Smooth muscle cell (in vitro differentiated cells): ENCODE results near the gene PAPPA2. TPM values are rescaled to one million over a fixed set of nuclear protein-coding genes. Genes with fewer than 3 reads are reported as not detected.

Source experiments
- DNase-seq: peaks from one replicate; lab custom pipeline; 2025; ENCODE audit not compliant: unreplicated experiment; lab: John Stamatoyannopoulos, UW
- H2AFZ ChIP-seq: fragments of 200-600 bp; sonication (generic); 2 replicates; pipeline ENCODE4 v1.6.0; 2016; ENCODE audit warnings: antibody characterized with exemption, low read depth, mild to moderate bottlenecking
- H3F3A ChIP-seq: fragments of 200-600 bp; sonication (generic); 2 replicates; pipeline ENCODE4 v1.6.0; 2017; ENCODE audit warnings: antibody characterized with exemption, low read depth
- H3K27ac ChIP-seq: fragments of 200-600 bp; sonication (generic); 2 replicates; pipeline ENCODE4 v1.5.1; 2016; ENCODE audit warnings: low read depth, mild to moderate bottlenecking
- H3K27me3 ChIP-seq: fragments of 200-600 bp; sonication (generic); 2 replicates; pipeline ENCODE4 v1.6.1; 2016; ENCODE audit warnings: low read depth, mild to moderate bottlenecking
- H3K36me3 ChIP-seq: fragments of 200-600 bp; sonication (generic); 2 replicates; pipeline ENCODE4 v1.5.1; 2016; ENCODE audit warnings: low read depth
- H3K4me1 ChIP-seq: fragments of 200-600 bp; sonication (generic); 2 replicates; pipeline ENCODE4 v1.5.1; 2016; ENCODE audit warnings: low read depth
- H3K4me2 ChIP-seq: fragments of 200-600 bp; sonication (generic); 2 replicates; pipeline ENCODE4 v1.6.0; 2016; ENCODE audit warnings: mild to moderate bottlenecking
- H3K4me3 ChIP-seq: fragments of 200-600 bp; sonication (generic); 2 replicates; pipeline ENCODE4 v1.5.1; 2016; ENCODE audit warnings: mild to moderate bottlenecking
- H3K79me2 ChIP-seq: fragments of 200-600 bp; sonication (generic); 2 replicates; pipeline ENCODE4 v1.6.0; 2016; ENCODE audit warnings: low read depth, mild to moderate bottlenecking
- H3K9ac ChIP-seq: fragments of 200-600 bp; sonication (generic); 2 replicates; pipeline ENCODE4 v1.6.0; 2016; ENCODE audit warnings: low read depth
- H3K9me3 ChIP-seq: fragments of 200-600 bp; sonication (generic); replicated peaks from 2 replicates; pipeline ENCODE4 v1.5.1; 2016; ENCODE audit warnings: low read depth
- H4K20me1 ChIP-seq: fragments of 200-600 bp; sonication (generic); 2 replicates; pipeline ENCODE4 v1.6.0; 2016; ENCODE audit warnings: low read depth
- WGBS: methylation state at CpG from one replicate; pipeline ENCODE4 v1.1.7; 2016; ENCODE audit warnings: low lambda C conversion rate; 5-methylcytosine and 5-hydroxymethylcytosine counted together
- polyA plus RNA-seq: library from polyadenylated mRNA; unstranded; fragments of >200 nt; fragmentation: Nextera tagmentation; extraction: Ambion mirVana; gene quantifications from 2 replicates; pipeline ENCODE4 v1.2.1, GENCODE V29; 2016
- total RNA-seq: library from RNA; depleted of rRNA; stranded (reverse); fragments of >200 nt; gene quantifications from 2 replicates; pipeline ENCODE4 v1.2.3, GENCODE V29; 2014
- TF ChIP-seq, protein P1 (sequence below): fragments of 200-600 bp; sonication (generic); IDR thresholded peaks from 2 replicates; pipeline ENCODE4 v1.5.1; 2017; ENCODE audit warnings: borderline replicate concordance, mild to moderate bottlenecking, antibody characterized with exemption; ENCODE audit not compliant: insufficient read depth, poor library complexity, severe bottlenecking

PAPPA2 gene
- total and polyA plus RNA-seq, 2 experiments from 2014 or later = 0.03 to 0.27 TPM

DNA sequence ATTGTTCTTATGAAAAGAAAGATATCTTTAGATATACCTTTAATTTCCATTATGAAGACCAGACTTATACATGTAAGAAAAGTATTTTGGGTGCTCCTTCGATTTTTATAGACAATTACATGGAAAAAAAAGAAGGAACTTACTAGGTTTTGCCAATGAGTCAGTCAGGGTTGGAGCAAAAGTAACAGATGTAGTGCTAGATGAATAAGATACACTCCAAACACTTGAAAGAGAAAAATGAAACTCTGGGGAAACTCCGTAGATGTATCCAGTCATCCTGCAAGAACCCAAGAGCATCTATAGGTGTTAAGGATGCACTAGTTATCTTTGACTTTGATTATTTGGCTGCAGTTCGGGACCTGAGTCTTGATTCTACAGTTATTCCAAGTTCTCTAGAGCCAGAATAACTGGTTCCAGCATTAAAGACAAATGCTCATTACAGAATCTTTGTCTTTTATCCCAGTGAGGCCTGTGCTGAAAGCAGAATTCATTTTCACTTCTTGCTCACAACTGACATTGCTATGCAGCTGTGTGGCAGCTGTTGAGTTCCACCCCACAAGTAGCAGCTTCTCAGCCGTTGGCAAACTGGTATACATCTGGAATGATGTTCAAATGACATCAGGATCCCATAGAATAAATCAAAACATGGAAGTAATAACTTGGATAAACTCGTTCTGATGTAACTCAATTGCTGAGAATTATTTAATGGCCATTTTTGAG is 375.5 kb downstream of the PAPPA2 start:
- no peak overlapping the region for H3K9ac ChIP-seq
- no peak overlapping the region for H3K4me2 ChIP-seq
- 89% methylated on average over 5 of the region's 5 CpGs for WGBS
- H2AFZ ChIP-seq = no peak overlapping the region
- H3K4me3 ChIP-seq = no peak overlapping the region
- H3K9me3 ChIP-seq = no peaks in the 10 kb centered on the region
- no peak overlapping the region for H3K27ac ChIP-seq
- DNase-seq = no peak
- no peaks in the 10 kb centered on the region for H3F3A ChIP-seq
- peaks cover 16% of the 10 kb centered on the region for H3K27me3 ChIP-seq
- H3K36me3 ChIP-seq = no peaks in the 10 kb centered on the region
- TF ChIP-seq, protein P1, sequence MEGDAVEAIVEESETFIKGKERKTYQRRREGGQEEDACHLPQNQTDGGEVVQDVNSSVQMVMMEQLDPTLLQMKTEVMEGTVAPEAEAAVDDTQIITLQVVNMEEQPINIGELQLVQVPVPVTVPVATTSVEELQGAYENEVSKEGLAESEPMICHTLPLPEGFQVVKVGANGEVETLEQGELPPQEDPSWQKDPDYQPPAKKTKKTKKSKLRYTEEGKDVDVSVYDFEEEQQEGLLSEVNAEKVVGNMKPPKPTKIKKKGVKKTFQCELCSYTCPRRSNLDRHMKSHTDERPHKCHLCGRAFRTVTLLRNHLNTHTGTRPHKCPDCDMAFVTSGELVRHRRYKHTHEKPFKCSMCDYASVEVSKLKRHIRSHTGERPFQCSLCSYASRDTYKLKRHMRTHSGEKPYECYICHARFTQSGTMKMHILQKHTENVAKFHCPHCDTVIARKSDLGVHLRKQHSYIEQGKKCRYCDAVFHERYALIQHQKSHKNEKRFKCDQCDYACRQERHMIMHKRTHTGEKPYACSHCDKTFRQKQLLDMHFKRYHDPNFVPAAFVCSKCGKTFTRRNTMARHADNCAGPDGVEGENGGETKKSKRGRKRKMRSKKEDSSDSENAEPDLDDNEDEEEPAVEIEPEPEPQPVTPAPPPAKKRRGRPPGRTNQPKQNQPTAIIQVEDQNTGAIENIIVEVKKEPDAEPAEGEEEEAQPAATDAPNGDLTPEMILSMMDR = no peak
- H4K20me1 ChIP-seq = no peaks in the 10 kb centered on the region
- no peaks in the 10 kb centered on the region for H3K4me1 ChIP-seq
- H3K79me2 ChIP-seq = no peaks in the 10 kb centered on the region

DNA sequence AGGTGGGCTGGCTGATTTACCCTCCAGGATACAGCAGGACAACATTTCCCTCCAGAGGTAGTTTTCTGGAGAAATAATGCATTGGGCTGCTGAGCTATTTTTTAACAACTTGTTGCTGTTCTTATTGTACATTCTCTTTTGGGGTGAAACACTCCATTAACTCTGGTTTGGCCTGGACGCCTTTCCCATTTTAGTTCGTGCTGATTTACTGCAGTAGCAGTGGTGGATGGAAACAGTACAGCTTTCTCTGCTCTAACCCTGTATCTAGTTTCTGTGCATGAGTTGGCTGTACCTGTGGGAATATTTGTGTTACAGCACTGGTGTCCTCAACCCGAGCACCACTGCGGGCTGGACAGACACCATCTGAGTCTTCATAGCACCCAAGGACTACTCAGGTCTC is 376.2 kb downstream of the PAPPA2 start:
- H3K4me2 ChIP-seq = no peak overlapping the region
- no peak overlapping the region for H3K27ac ChIP-seq
- no peak overlapping the region for H3K4me3 ChIP-seq
- no peaks in the 10 kb centered on the region for H3K9me3 ChIP-seq
- peaks cover 16% of the 10 kb centered on the region for H3K27me3 ChIP-seq
- WGBS = 94% methylated on average over 4 of the region's 4 CpGs
- no peaks in the 10 kb centered on the region for H3K79me2 ChIP-seq
- no peaks in the 10 kb centered on the region for H4K20me1 ChIP-seq
- H3K36me3 ChIP-seq = no peaks in the 10 kb centered on the region
- no peak overlapping the region for H2AFZ ChIP-seq
- no peaks in the 10 kb centered on the region for H3K4me1 ChIP-seq
- TF ChIP-seq, protein P1 = no peak
- DNase-seq = no peak
- H3K9ac ChIP-seq = no peak overlapping the region
- H3F3A ChIP-seq = no peaks in the 10 kb centered on the region

DNA sequence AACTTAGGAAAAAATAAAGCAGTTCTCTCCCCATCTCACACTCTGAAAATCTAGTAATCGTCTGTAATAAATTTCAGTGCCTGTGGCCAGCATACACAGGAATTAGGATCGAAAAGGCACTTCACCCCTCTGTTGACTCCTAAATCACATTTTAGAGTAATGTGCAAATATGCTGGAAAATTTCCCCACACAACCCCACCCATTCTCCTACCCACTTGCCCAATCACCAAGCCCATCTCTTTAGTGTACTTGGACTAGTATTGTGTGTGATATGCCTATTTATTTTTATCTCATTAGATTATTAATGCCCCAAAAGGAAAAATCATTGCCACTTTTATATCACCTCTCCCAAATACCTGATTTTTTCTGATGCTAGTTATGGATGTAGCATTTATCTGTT is 378.3 kb downstream of the PAPPA2 start:
- no peaks in the 10 kb centered on the region for H3K4me1 ChIP-seq
- H3K9me3 ChIP-seq = no peaks in the 10 kb centered on the region
- H3K79me2 ChIP-seq = no peaks in the 10 kb centered on the region
- no peak overlapping the region for H3K9ac ChIP-seq
- no peak overlapping the region for H3K4me3 ChIP-seq
- no peak overlapping the region for H2AFZ ChIP-seq
- peaks cover 21% of the 10 kb centered on the region for H3K27me3 ChIP-seq
- no peak for DNase-seq
- no peaks in the 10 kb centered on the region for H3K36me3 ChIP-seq
- TF ChIP-seq, protein P1 = no peak
- no peaks in the 10 kb centered on the region for H3F3A ChIP-seq
- no peak overlapping the region for H3K4me2 ChIP-seq
- 91% methylated on average over 2 of the region's 2 CpGs for WGBS
- no peak overlapping the region for H3K27ac ChIP-seq
- no peaks in the 10 kb centered on the region for H4K20me1 ChIP-seq
